Breast epithelium (tissue), 4 donors: ENCODE measurements around the gene TSBP1. TPM values are rescaled to one million over a fixed set of nuclear protein-coding genes. Genes with fewer than 3 reads are reported as not detected.

Experiments
- DNase-seq, 2 donors: peaks; one replicate each; pipeline ENCODE4 v3.0.0-alpha.2; 2019; ENCODE audit warnings: low spot score in 2 of 2
- H3K27ac ChIP-seq, 2 donors: fragments of 200-600 bp; sonication (generic) in 1 of 2; one replicate each; pipeline ENCODE4 v1.5.1; 2016 to 2019; ENCODE audit warnings: mild to moderate bottlenecking in 1 of 2
- H3K27me3 ChIP-seq, 2 donors: fragments of 200-600 bp; sonication (generic) in 1 of 2; one replicate each; pipeline versions ENCODE4 v1.5.1 to v1.6.0; 2017 to 2019; ENCODE audit warnings: control low read depth in 1 of 2, mild to moderate bottlenecking in 1 of 2
- H3K36me3 ChIP-seq: fragments of 200-600 bp; one replicate; pipeline ENCODE4 v1.5.1; 2019
- H3K4me1 ChIP-seq, 2 donors: fragments of 200-600 bp; sonication (generic); one replicate each; pipeline ENCODE4 v1.5.1; 2016 to 2019; ENCODE audit warnings: control low read depth in 1 of 2
- H3K4me3 ChIP-seq, 3 donors: fragments of 200-600 bp; sonication (generic); 1 replicate in 2 of 3; 2 replicates in 1 of 3; pipeline ENCODE4 v1.5.1; 2016 to 2019; ENCODE audit warnings: mild to moderate bottlenecking in 3 of 3, moderate library complexity in 2 of 3
- H3K9me3 ChIP-seq, 2 donors: fragments of 200-600 bp; sonication (generic) in 1 of 2; one replicate each; pipeline ENCODE4 v1.5.1; 2016 to 2019; ENCODE audit warnings: control low read depth in 1 of 2
- CTCF ChIP-seq, 3 donors: fragments of 450-650 bp; IDR thresholded peaks; one replicate each; pipeline ENCODE4 v1.5.1; 2016 to 2017; ENCODE audit warnings: antibody characterized with exemption in 3 of 3, mild to moderate bottlenecking in 3 of 3, moderate library complexity in 3 of 3
- POLR2A ChIP-seq: fragments of 450-650 bp; IDR thresholded peaks from one replicate; pipeline ENCODE4 v1.6.1; 2016; ENCODE audit warnings: antibody characterized with exemption, mild to moderate bottlenecking, moderate library complexity
- POLR2AphosphoS5 ChIP-seq, 3 donors: sonication (generic); formaldehyde crosslinking; IDR thresholded peaks; one replicate each; pipeline ENCODE4 v1.6.1; 2017; ENCODE audit warnings: antibody characterized with exemption in 3 of 3
- intact Hi-C: fragments of 100-400 bp; cut with DNase I; formaldehyde crosslinking; loops from one replicate; pipeline ENCODE4 v1.15.1; 2023; ENCODE audit warnings: low total_unique reads
- total RNA-seq, 3 donors: library from RNA; depleted of rRNA; stranded (reverse); fragments of >200 nt; gene quantifications; one replicate each; pipeline ENCODE4 v1.1.0, GENCODE V29; 2016

TSBP1 gene
- total RNA-seq, 3 donors from 2014 or later = not detected

- Histone ChIP-seq H3K4me1 (no peaks in the 10 kb centered on the region), H3K27ac (no peak overlapping the region), H3K36me3 (no peaks in the 10 kb centered on the region), H3K27me3 (no peaks in the 10 kb centered on the region), H3K4me3 (no peak overlapping the region), H3K9me3 (no peaks in the 10 kb centered on the region)
- no peak for DNase-seq
- TF ChIP-seq CTCF (IDR thresholded peaks at IDR 0.05) = no peak
- intact Hi-C loops = no loop called here
Observed at GRCh38 chr6:32329141-32329540, 42.6 kb downstream of the TSBP1 start.

GRCh38 chr6:32327103-32327502 is 44.6 kb downstream of the TSBP1 start:
- no peak for TF ChIP-seq POLR2AphosphoS5 (IDR thresholded peaks at IDR 0.05)
- no peak for TF ChIP-seq CTCF (IDR thresholded peaks at IDR 0.05)
- TF ChIP-seq POLR2A = no peak
- no peak for DNase-seq
- Histone ChIP-seq H3K36me3 (no peaks in the 10 kb centered on the region), H3K27me3 (no peaks in the 10 kb centered on the region), H3K9me3 (no peaks in the 10 kb centered on the region), H3K4me1 (no peaks in the 10 kb centered on the region), H3K27ac (no peak overlapping the region), H3K4me3 (no peak overlapping the region)
- intact Hi-C loops = no loop called here

GRCh38 chr6:32318501-32318900 is 53.2 kb downstream of the TSBP1 start:
- Histone ChIP-seq H3K4me3 (no peak overlapping the region), H3K27ac (no peak overlapping the region), H3K27me3 (no peaks in the 10 kb centered on the region), H3K36me3 (no peaks in the 10 kb centered on the region), H3K4me1 (no peaks in the 10 kb centered on the region), H3K9me3 (no peaks in the 10 kb centered on the region)
- intact Hi-C loops = no loop called here
- TF ChIP-seq POLR2AphosphoS5 (IDR thresholded peaks at IDR 0.05) (no peak), CTCF (IDR thresholded peaks at IDR 0.05) (no peak), POLR2A (no peak)
- no peak for DNase-seq

- H3K27ac ChIP-seq = no peak overlapping the region
- H3K9me3 ChIP-seq = no peaks in the 10 kb centered on the region
- DNase-seq = no peak
- intact Hi-C loops = no loop called here
- no peak for TF ChIP-seq CTCF (IDR thresholded peaks at IDR 0.05)
- TF ChIP-seq POLR2A = no peak
- no peak for TF ChIP-seq POLR2AphosphoS5 (IDR thresholded peaks at IDR 0.05)
- H3K36me3 ChIP-seq = no peaks in the 10 kb centered on the region
- H3K4me1 ChIP-seq = no peaks in the 10 kb centered on the region
- no peak overlapping the region for H3K4me3 ChIP-seq
- H3K27me3 ChIP-seq = no peaks in the 10 kb centered on the region
Observed at GRCh38 chr6:32317541-32317940, 54.2 kb downstream of the TSBP1 start.

GRCh38 chr6:32313964-32314363 is 57.7 kb downstream of the TSBP1 start:
- Histone ChIP-seq H3K9me3 (no peaks in the 10 kb centered on the region), H3K27me3 (no peaks in the 10 kb centered on the region), H3K27ac (no peak overlapping the region), H3K4me1 (no peaks in the 10 kb centered on the region), H3K36me3 (no peaks in the 10 kb centered on the region), H3K4me3 (no peak overlapping the region)
- DNase-seq = no peak
- TF ChIP-seq CTCF (IDR thresholded peaks at IDR 0.05) (no peak), POLR2AphosphoS5 (IDR thresholded peaks at IDR 0.05) (no peak), POLR2A (no peak)
- intact Hi-C loops = no loop called here
